Endothelial cell of umbilical vein (primary cell): ENCODE data around the gene QTRT2. TPM values are rescaled to one million over a fixed set of nuclear protein-coding genes. Genes with fewer than 3 reads are reported as not detected.

Experiments used
- BruUV-seq: library from RNA; stranded (reverse); fragments of 400-500 nt; replicated peaks from 2 replicates; lab custom pipeline; 2021; lab: Mats Ljungman, UMichigan
- CTCF ChIA-PET: fragments of 300-600, 350-600 bp; sonication (Branson Sonifier 250); formaldehyde crosslinking; loops from one replicate; lab custom pipeline; 2021; ENCODE audit warnings: antibody characterized with exemption, inconsistent platforms; lab: Charles Lee
- POLR2A ChIA-PET: fragments of 300-600, 350-600 bp; sonication (Branson Sonifier 250); formaldehyde crosslinking; loops from one replicate; lab custom pipeline; 2021; ENCODE audit warnings: antibody characterized with exemption, inconsistent platforms; lab: Charles Lee
- DNase-seq: peaks from one replicate; pipeline ENCODE4 v3.0.0-alpha.2; 2011; ENCODE audit warnings: low read depth, low spot score
- FAIRE-seq: peaks from 2 replicates; lab custom pipeline; 2011; peaks lifted over from hg19 to GRCh38; lab: Jason Lieb, UNC
- H2AFZ ChIP-seq: 2 replicates; pipeline ENCODE4 v1.6.0; 2012; ENCODE audit warnings: low read depth, low read length, control low read depth, inconsistent platforms
- H3K27ac ChIP-seq: 2 replicates; pipeline ENCODE4 v1.5.1; 2011; ENCODE audit warnings: low read depth, mild to moderate bottlenecking, control low read depth, low read length, moderate library complexity; ENCODE audit not compliant: insufficient read depth
- H3K27me3 ChIP-seq, 2 experiments: 2 replicates each; pipeline versions ENCODE4 v1.6.0 to v1.6.1; 2011; ENCODE audit warnings: low read length in 2 of 2, mixed read lengths in 1 of 2; ENCODE audit not compliant: control insufficient read depth in 2 of 2, insufficient read depth in 2 of 2
- H3K36me3 ChIP-seq, 2 experiments: 2 replicates in 1 of 2; 3 replicates in 1 of 2; pipeline ENCODE4 v1.5.1; 2011; ENCODE audit warnings: low read length in 2 of 2, mild to moderate bottlenecking in 1 of 2, moderate library complexity in 1 of 2; ENCODE audit not compliant: control insufficient read depth in 2 of 2, insufficient read depth in 2 of 2; ENCODE audit errors: extremely low read depth in 1 of 2
- H3K4me1 ChIP-seq: 3 replicates; pipeline ENCODE4 v1.5.1; 2011; ENCODE audit warnings: mild to moderate bottlenecking, low read length; ENCODE audit not compliant: control insufficient read depth, insufficient read depth; ENCODE audit errors: extremely low read depth
- H3K4me2 ChIP-seq: 2 replicates; pipeline ENCODE4 v1.6.1; 2011; ENCODE audit warnings: low read length, control low read depth, mixed read lengths; ENCODE audit not compliant: insufficient read depth
- H3K4me3 ChIP-seq, 3 experiments: fragments of 200-600 bp in 1 of 3; sonication (generic), shearing (Covaris generic) in 1 of 3; replicated peaks in 1 of 3; 2 replicates each; pipeline ENCODE4 v1.5.1; 2011 to 2016; ENCODE audit warnings: control low read depth in 3 of 3, low read length in 3 of 3, mild to moderate bottlenecking in 2 of 3, inconsistent platforms in 1 of 3, low read depth in 1 of 3, moderate library complexity in 1 of 3; ENCODE audit not compliant: insufficient read depth in 1 of 3
- H3K79me2 ChIP-seq: 2 replicates; pipeline ENCODE4 v1.6.0; 2012; ENCODE audit warnings: low read length, inconsistent platforms; ENCODE audit not compliant: control insufficient read depth, insufficient read depth
- H3K9ac ChIP-seq: replicated peaks from 2 replicates; pipeline ENCODE3; 2011; ENCODE audit warnings: low read length, control low read depth; ENCODE audit not compliant: insufficient read depth; ENCODE audit errors: extremely low read depth
- H3K9me1 ChIP-seq: replicated peaks from 3 replicates; pipeline ENCODE4 v1.6.0; 2011; ENCODE audit warnings: mild to moderate bottlenecking, low read length; ENCODE audit not compliant: control insufficient read depth, insufficient read depth; ENCODE audit errors: extremely low read depth
- H3K9me3 ChIP-seq: replicated peaks from 2 replicates; pipeline ENCODE4 v1.5.1; 2012; ENCODE audit warnings: low read length, inconsistent platforms; ENCODE audit not compliant: control insufficient read depth, insufficient read depth
- H4K20me1 ChIP-seq: replicated peaks from 2 replicates; pipeline ENCODE3; 2011; ENCODE audit warnings: mild to moderate bottlenecking, low read length; ENCODE audit not compliant: control insufficient read depth, insufficient read depth; ENCODE audit errors: extremely low read depth
- EZH2 ChIP-seq: IDR thresholded peaks from 2 replicates; pipeline ENCODE4 v1.6.1; 2012; ENCODE audit warnings: borderline replicate concordance, low read depth, mild to moderate bottlenecking, moderate library complexity, low read length, inconsistent platforms; ENCODE audit not compliant: severe bottlenecking
- FOS ChIP-seq: IDR thresholded peaks from 2 replicates; pipeline ENCODE4 v1.6.1; 2011; ENCODE audit warnings: mild to moderate bottlenecking, low read length, moderate library complexity, borderline replicate concordance; ENCODE audit not compliant: insufficient read depth
- GATA2 ChIP-seq: IDR thresholded peaks from 2 replicates; pipeline ENCODE4 v1.7.0; 2011; ENCODE audit warnings: low read depth, mild to moderate bottlenecking, moderate library complexity, mixed read lengths, low read length; ENCODE audit not compliant: insufficient read length, insufficient read depth
- JUN ChIP-seq: IDR thresholded peaks from 2 replicates; pipeline ENCODE4 v1.6.1; 2011; ENCODE audit warnings: borderline replicate concordance, low read depth; ENCODE audit not compliant: insufficient read length, insufficient read depth
- MYC ChIP-seq: IDR thresholded peaks from one replicate; pipeline ENCODE4 v1.6.1; 2011; ENCODE audit warnings: mild to moderate bottlenecking, low read depth, low read length
- POLR2A ChIP-seq: IDR thresholded peaks from 2 replicates; pipeline ENCODE4 v1.6.1; 2012; ENCODE audit warnings: low read depth, mild to moderate bottlenecking, control low read depth, low read length
- POLR2AphosphoS5 ChIP-seq: IDR thresholded peaks from 2 replicates; pipeline ENCODE4 v1.6.1; 2012; ENCODE audit warnings: low read depth, mild to moderate bottlenecking, control low read depth, low read length, moderate library complexity; ENCODE audit not compliant: insufficient read depth
- dilution Hi-C: fragments of 300-500 bp; cut with MboI; formaldehyde crosslinking; loops from one replicate; pipeline ENCODE4 v1.15.0; 2019; ENCODE audit warnings: low sequenced_read_pairs; ENCODE audit not compliant: extremely low pct_ligation_motif_present
- intact Hi-C: fragments of 100-400 bp; cut with micrococcal nuclease; formaldehyde crosslinking; loops from one replicate; pipeline ENCODE4 v1.10.0; 2022
- polyA plus RNA-seq, 4 experiments: library from polyadenylated mRNA; depleted of rRNA in 3 of 4; stranded (reverse) in 3 of 4; unstranded in 1 of 4; fragments of >200 nt; gene quantifications; 2 replicates each; pipeline versions ENCODE4 v1.2.1 to v1.2.3, GENCODE V29; 2011 to 2012; ENCODE audit warnings: missing spikeins in 1 of 4
- total RNA-seq: library from RNA; stranded (reverse); gene quantifications from 2 replicates; pipeline ENCODE4 v1.2.3, GENCODE V29; 2021
- TF ChIP-seq, protein P1 (sequence below), 2 donors: IDR thresholded peaks; 1 replicate in 1 of 2; 2 replicates in 1 of 2; pipeline ENCODE4 v1.5.1; 2011; ENCODE audit warnings: low read length in 2 of 2, mild to moderate bottlenecking in 2 of 2, moderate library complexity in 2 of 2, control low read depth in 1 of 2, inconsistent platforms in 1 of 2, low read depth in 1 of 2; ENCODE audit not compliant: insufficient read depth in 1 of 2; ENCODE audit errors: extremely low read depth in 1 of 2
- TF ChIP-seq, protein P2 (sequence below): IDR thresholded peaks from 2 replicates; pipeline ENCODE4 v1.6.1; 2011; ENCODE audit not compliant: insufficient read depth, insufficient read length

Gene QTRT2
- total and polyA plus RNA-seq, 2 donors (not counting 3 experiments of a cell fraction or from before 2014, with no cell fraction given) = 11.0 to 42.8 TPM

DNA sequence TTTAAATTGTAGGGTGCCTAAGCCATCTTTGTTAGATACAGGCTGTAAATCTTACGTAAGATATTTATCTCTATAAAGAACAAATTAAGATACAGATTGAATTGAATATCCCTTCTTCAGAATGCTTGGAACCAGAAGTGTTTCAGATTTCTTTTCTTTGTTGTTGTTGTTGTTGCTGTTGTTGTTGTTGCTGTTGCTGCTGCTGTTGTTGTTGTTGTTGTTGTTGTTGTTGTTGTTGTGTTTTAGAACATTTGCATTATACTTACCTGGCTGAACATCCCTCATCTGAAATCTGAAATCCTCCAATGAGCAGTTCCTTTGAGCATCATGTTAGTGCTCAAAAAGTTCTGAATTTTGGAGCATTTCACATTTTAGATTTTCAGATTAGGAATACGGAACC, 26.6 kb downstream of the QTRT2 start:
- no peak overlapping the region for H2AFZ ChIP-seq
- H4K20me1 ChIP-seq = no peaks in the 10 kb centered on the region
- POLR2A ChIA-PET = no interaction called here
- H3K4me3 ChIP-seq = no peak overlapping the region
- no peaks in the 10 kb centered on the region for H3K27me3 ChIP-seq
- peaks cover 22% of the 10 kb centered on the region for H3K4me1 ChIP-seq
- no peak overlapping the region for H3K27ac ChIP-seq
- CTCF ChIA-PET = no interaction called here
- peaks cover 8 to 9% of the 10 kb centered on the region in 2 experiments for H3K36me3 ChIP-seq
- H3K9ac ChIP-seq = no peak overlapping the region
- DNase-seq (no peak), FAIRE-seq (no peak)
- TF ChIP-seq GATA2 = no peak
- H3K9me3 ChIP-seq = no peaks in the 10 kb centered on the region
- H3K9me1 ChIP-seq = no peaks in the 10 kb centered on the region
- intact Hi-C loops (loop anchor here (5.0 kb wide), 1 partner anchor 39 kb away; no protein-coding TSS in a partner anchor), dilution Hi-C loops (no loop called here)
- H3K4me2 ChIP-seq = no peak overlapping the region
- no TSS peak for BruUV-seq
- H3K79me2 ChIP-seq = no peaks in the 10 kb centered on the region

DNA sequence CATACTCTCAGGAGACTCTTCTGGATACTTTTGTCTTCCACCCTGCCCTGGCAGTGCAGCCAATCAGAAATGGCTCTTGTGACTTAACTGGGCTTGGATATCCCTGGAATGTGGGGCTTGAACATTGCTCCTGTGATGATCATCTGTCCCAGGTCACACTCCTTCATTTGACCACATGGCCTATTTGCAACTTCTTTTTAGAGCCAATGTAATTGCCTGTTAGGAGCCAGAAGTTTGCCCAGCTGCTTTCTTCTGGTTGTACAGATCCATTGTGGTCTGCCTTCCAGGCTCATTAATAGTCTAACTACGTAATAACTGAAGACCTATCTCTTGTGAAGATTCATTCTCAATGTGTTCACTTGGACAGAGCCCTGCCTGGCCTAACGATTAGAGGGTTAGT, 29.8 kb downstream of the QTRT2 start:
- Histone ChIP-seq H2AFZ (no peak overlapping the region), H3K9me3 (no peaks in the 10 kb centered on the region), H4K20me1 (no peaks in the 10 kb centered on the region), H3K4me1 (no peaks in the 10 kb centered on the region), H3K27ac (no peak overlapping the region), H3K4me2 (no peak overlapping the region), H3K79me2 (no peaks in the 10 kb centered on the region), H3K9me1 (no peaks in the 10 kb centered on the region), H3K27me3 (no peaks in the 10 kb centered on the region), H3K9ac (no peak overlapping the region), H3K4me3 (no peak overlapping the region), H3K36me3 (peaks cover 6 to 8% of the 10 kb centered on the region in 2 experiments)
- ChIA-PET CTCF (interaction anchor here (1.0 kb wide), 1 partner anchor 19 kb away, joined by 3 read pairs; no protein-coding TSS in a partner anchor), POLR2A (no interaction called here)
- no peak for DNase-seq
- no peak for FAIRE-seq
- dilution Hi-C loops = no loop called here
- no TSS peak for BruUV-seq
- TF ChIP-seq POLR2AphosphoS5 (no peak), MYC (no peak), EZH2 (no peak), JUN (no peak), FOS (no peak), POLR2A (no peak), GATA2 (no peak)
- TF ChIP-seq, protein P1, sequence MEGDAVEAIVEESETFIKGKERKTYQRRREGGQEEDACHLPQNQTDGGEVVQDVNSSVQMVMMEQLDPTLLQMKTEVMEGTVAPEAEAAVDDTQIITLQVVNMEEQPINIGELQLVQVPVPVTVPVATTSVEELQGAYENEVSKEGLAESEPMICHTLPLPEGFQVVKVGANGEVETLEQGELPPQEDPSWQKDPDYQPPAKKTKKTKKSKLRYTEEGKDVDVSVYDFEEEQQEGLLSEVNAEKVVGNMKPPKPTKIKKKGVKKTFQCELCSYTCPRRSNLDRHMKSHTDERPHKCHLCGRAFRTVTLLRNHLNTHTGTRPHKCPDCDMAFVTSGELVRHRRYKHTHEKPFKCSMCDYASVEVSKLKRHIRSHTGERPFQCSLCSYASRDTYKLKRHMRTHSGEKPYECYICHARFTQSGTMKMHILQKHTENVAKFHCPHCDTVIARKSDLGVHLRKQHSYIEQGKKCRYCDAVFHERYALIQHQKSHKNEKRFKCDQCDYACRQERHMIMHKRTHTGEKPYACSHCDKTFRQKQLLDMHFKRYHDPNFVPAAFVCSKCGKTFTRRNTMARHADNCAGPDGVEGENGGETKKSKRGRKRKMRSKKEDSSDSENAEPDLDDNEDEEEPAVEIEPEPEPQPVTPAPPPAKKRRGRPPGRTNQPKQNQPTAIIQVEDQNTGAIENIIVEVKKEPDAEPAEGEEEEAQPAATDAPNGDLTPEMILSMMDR (IDR thresholded peaks at IDR 0.05; ENCODE audit: extremely low read depth in 1 of 2, insufficient read depth in 1 of 2, low read depth in 1 of 2, low read length in 2 of 2) = no peak
- TF ChIP-seq, protein P2, sequence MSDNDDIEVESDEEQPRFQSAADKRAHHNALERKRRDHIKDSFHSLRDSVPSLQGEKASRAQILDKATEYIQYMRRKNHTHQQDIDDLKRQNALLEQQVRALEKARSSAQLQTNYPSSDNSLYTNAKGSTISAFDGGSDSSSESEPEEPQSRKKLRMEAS = no peak
- intact Hi-C loops = no loop called here
